GM10266 (cell line): Measurements from ENCODE around the gene SLC25A28.

Experiments used
- DNase-seq: peaks from one replicate; pipeline ENCODE4 v3.0.0; 2012; ENCODE audit errors: extremely low spot score
- CTCF ChIP-seq: IDR thresholded peaks from 2 replicates; pipeline ENCODE4 v1.5.1; 2012; ENCODE audit warnings: mild to moderate bottlenecking, low read depth; ENCODE audit not compliant: control insufficient read depth, insufficient read depth; ENCODE audit errors: missing control alignments

SLC25A28 gene

GRCh38 chr10:99659031-99659867 is 39.0 kb upstream of the SLC25A28 start, which contains the start of gene ENTPD7:
TSS of gene ENTPD7 (plus strand) at chr10:99659509. CDS start at chr10:99659957, 448 bp downstream.
- TF ChIP-seq CTCF = no peak

DNA sequence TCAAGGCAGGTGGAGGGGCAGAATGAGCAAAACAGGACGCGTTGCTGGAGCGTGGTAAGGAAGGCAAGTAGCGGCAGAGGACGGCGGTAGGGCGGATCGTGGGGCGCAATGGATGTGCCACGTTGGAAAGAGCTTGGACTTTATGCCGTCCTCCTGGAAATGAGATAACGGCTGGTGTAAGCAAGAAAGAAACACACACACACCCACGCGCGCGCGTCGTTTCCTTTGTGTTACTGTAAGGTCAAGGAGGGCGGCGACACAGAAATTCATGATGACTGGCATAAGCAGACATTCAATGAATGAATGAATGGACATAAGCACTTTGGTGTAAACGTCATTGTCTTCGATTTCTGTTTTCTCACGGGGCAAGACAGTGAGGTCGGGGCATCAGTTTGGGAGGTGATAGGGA is 38.4 kb upstream of the SLC25A28 start:
- TF ChIP-seq CTCF = no peak
- DNase-seq = peak; percentile 27

More at GRCh38 chr10:99659031-99659867, 39.0 kb upstream of the SLC25A28 start, which contains the start of gene ENTPD7:
- peak; percentile 97 for DNase-seq

DNA sequence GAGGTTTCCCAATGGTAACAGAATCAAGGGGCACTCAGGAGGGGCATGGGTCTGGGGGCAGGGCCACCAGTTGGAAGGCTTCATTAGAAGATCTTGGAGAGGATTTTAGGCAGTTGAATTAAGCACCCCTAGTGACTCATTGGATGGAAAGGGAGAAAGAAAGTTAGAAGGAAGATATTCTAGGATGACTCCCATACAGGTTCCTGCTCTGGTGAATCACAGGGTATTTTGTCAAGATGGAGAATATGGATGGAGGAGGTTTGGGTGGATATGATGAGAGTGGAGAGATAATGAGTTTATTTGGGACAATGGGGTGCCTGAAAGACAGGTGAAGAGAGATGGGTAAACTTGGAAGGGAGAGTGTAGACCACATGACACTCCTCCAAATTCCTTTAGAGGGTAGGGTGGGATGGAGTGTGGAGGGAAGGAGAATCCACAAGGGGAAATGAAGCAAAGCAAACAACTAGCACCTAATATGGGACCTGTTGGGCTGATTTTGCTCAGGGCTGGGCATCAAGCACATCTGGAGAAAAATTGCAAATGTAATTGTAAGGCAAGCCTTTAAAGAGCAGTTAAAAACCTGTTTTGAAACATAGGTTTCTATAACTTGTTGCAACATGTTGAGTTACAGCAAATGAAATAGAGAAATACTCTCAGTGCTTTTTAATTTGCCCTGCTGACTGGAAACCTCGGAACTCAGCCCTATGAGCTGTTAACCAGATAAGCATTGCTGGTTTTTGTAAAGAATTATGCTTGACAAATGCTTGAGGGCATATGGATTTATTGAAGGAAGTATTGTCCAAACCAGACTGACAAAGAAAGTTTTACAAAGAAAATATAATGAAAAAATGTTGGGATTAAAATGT is 36.2 kb upstream of the SLC25A28 start:
- DNase-seq = no peak
- no peak for TF ChIP-seq CTCF

DNA sequence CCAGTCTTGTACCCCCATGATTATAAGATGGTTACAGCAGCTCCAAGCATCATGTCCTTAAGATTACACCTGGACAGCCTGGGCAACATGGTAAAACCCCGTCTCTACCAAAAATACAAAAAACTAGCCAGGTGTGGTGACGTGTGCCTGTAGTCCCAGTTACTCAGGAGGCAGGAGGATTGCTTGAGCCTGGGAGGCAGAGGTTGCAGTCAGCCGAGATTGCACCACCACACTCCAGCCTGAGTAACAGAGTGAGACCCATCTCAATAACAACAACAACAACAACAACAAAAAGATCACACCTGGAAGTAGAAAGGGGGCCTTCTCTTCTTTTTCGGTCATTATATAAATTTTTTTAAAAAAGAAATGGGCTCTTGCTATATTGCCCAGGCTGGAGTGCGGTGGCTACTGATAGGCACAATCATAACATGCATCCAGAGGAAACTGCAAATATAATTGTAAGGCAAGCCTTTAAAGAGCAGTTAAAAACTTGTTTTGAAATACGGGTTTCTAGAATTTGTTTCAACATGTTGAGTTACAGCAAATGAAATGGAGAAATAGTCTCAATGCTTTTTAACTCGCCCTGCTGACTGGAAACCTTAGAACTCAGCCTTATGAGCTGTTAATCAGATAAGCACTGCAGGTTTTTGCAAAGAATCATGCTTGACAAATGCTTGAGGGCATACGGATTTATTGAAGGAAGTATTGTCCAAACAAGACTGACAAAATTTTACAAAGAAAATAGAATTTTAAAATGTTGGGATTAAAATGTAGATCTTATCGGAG is 34.3 kb upstream of the SLC25A28 start:
- TF ChIP-seq CTCF = no peak
- DNase-seq = no peak

DNA sequence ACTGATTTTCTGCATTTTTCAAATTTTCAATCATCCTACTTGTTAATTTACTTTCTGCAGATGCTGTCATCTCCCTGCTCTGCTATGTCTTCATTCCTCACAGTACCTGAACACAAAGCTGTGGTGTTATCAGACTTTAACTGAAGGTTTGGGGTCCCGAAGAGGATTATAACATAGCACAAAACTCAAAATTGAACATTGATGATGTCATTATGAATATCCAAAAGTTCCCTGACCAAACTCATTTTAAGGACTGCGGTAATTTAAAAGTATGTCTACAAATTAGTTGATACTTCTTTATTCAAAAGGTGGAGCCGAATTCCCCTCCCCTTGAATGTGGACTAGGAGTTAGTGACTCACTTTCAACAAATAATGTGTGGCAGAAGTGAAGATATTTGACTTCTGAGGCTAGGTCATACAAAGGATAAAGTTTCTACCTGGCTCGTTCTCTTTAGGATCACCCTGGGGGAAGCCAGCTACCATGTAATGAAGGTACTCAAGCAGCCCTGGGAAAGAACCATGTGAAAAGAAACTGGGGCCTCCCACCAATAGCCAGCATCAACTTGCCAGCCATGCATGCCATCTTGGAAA is 32.7 kb upstream of the SLC25A28 start:
- DNase-seq = no peak
- no peak for TF ChIP-seq CTCF

DNA sequence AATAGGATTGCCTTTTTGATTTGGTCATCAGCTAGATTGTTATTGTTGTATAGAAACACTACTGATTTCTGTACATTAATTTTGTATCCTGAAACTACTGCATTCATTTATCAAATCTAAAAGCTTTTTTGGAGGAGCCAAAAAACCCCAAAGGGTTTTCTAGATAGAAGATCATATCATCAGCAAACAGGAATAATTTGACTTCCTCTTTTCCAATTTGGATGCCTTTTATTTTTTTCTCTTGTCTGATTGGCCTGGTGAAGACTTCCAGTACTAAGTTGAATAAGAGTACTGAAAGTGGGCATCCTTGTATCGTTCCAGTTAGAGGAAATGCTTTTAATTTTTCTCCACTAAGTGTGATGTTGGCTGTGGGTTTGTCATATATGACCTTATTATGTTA is 28.5 kb upstream of the SLC25A28 start:
- DNase-seq = no peak
- no peak for TF ChIP-seq CTCF
